Coronary artery (tissue), 2 donors: Measurements from ENCODE around the gene HJV.
A peak's percentile ranks its signal among the peaks of the same experiment; 100 is the strongest.

Experiments used
- DNase-seq: peaks from one replicate; pipeline ENCODE4 v3.0.0-alpha.2; 2017; ENCODE audit warnings: low spot score
- H3K27ac ChIP-seq, 2 donors: fragments of 200-600 bp; sonication (generic); one replicate each; pipeline ENCODE4 v1.5.1; 2016 to 2019
- H3K4me3 ChIP-seq: fragments of 200-600 bp; sonication (generic); 2 replicates; pipeline ENCODE4 v1.5.1; 2016; ENCODE audit warnings: mild to moderate bottlenecking, moderate library complexity
- CTCF ChIP-seq: fragments of 200-600 bp; sonication (generic); IDR thresholded peaks from one replicate; pipeline ENCODE4 v1.5.1; 2019; ENCODE audit warnings: antibody characterized with exemption

HJV gene

GRCh38 chr1:146039844-146040194 is 18.3 kb upstream of the HJV start:
- Histone ChIP-seq H3K4me3 (peak overlapping the region; percentile 73), H3K27ac (peak overlapping the region in 1 of 2 donors; percentile 97)
- no peak for TF ChIP-seq CTCF
- no peak for DNase-seq

- Histone ChIP-seq H3K27ac (peak overlapping the region; percentile 93 to 97), H3K4me3 (peak overlapping the region; percentile 73)
- DNase-seq = peak; percentile 83
- no peak for TF ChIP-seq CTCF
Measured at GRCh38 chr1:146036965-146037646, 15.6 kb upstream of the HJV start.

- DNase-seq = no peak
- Histone ChIP-seq H3K27ac (peak overlapping the region; percentile 48 to 93), H3K4me3 (peak overlapping the region; percentile 73)
- no peak for TF ChIP-seq CTCF
Measured at GRCh38 chr1:146036241-146036964, 14.9 kb upstream of the HJV start.

GRCh38 chr1:146035048-146035423 is 13.5 kb upstream of the HJV start:
- DNase-seq = no peak
- H3K27ac ChIP-seq = peak overlapping the region in 1 of 2 donors; percentile 81
- no peak for TF ChIP-seq CTCF
- H3K4me3 ChIP-seq = peak overlapping the region; percentile 73

- Histone ChIP-seq H3K27ac (no peak overlapping the region), H3K4me3 (no peak overlapping the region)
- no peak for DNase-seq
- no peak for TF ChIP-seq CTCF
Measured at GRCh38 chr1:146032631-146033219, 11.2 kb upstream of the HJV start.

GRCh38 chr1:146031476-146031875 is 9.9 kb upstream of the HJV start:
- Histone ChIP-seq H3K4me3 (no peak overlapping the region), H3K27ac (no peak overlapping the region)
- TF ChIP-seq CTCF = no peak
- no peak for DNase-seq
